Activated T-helper 17 cell treated with anti-CD3 and anti-CD28 coated beads, Interleukin-2, amount 50 U/mL, for 72 hours (primary cell): ENCODE data around the gene WNK2. TPM values are rescaled to one million over a fixed set of nuclear protein-coding genes. Genes with fewer than 3 reads are reported as not detected.

Experiments used
- ATAC-seq: fragments of 150-1000 bp; cut with Tn5 transposase; replicated peaks from 2 replicates; pipeline ENCODE4 v1.10.0; 2021; ENCODE audit warnings: mild to moderate bottlenecking, moderate library complexity
- H3K27ac Mint-ChIP-seq: one replicate; pipeline ENCODE4 v1.8.0; 2022; ENCODE audit warnings: mixed read lengths
- H3K27me3 Mint-ChIP-seq: one replicate; pipeline ENCODE4 v1.8.0; 2022; ENCODE audit warnings: mixed read lengths
- H3K36me3 Mint-ChIP-seq: one replicate; pipeline ENCODE4 v1.8.0; 2022; ENCODE audit warnings: low read depth, mild to moderate bottlenecking, mixed read lengths
- H3K4me1 Mint-ChIP-seq: one replicate; pipeline ENCODE4 v1.8.0; 2022; ENCODE audit warnings: mixed read lengths
- H3K4me3 Mint-ChIP-seq: one replicate; pipeline ENCODE4 v1.8.0; 2022; ENCODE audit warnings: mild to moderate bottlenecking, mixed read lengths
- H3K9me3 Mint-ChIP-seq: one replicate; pipeline ENCODE4 v1.8.0; 2022; ENCODE audit warnings: mixed read lengths
- total RNA-seq, 2 donors: library from RNA; stranded (reverse); gene quantifications; one replicate each; pipeline ENCODE4 v1.2.3, GENCODE V29; 2022

Gene WNK2
- total RNA-seq, 2 donors from 2014 or later, result 0.39 to 0.93 TPM

GRCh38 chr9:93221044-93221443, 37.1 kb downstream of the WNK2 start:
- Mint-ChIP-seq H3K4me1 (no peaks in the 10 kb centered on the region), H3K27ac (no peak overlapping the region), H3K9me3 (no peaks in the 10 kb centered on the region), H3K27me3 (peaks cover 5% of the 10 kb centered on the region), H3K36me3 (no peaks in the 10 kb centered on the region), H3K4me3 (no peak overlapping the region)
- ATAC-seq, result no peak

- Mint-ChIP-seq H3K4me1 (no peaks in the 10 kb centered on the region), H3K27ac (no peak overlapping the region), H3K27me3 (peaks cover 5% of the 10 kb centered on the region), H3K36me3 (no peaks in the 10 kb centered on the region), H3K9me3 (no peaks in the 10 kb centered on the region), H3K4me3 (no peak overlapping the region)
- ATAC-seq, result no peak
Measured at GRCh38 chr9:93222890-93223259, 38.9 kb downstream of the WNK2 start.

GRCh38 chr9:93223260-93224180, 39.6 kb downstream of the WNK2 start:
- no peaks in the 10 kb centered on the region for H3K36me3 Mint-ChIP-seq
- no peak for ATAC-seq
- H3K4me3 Mint-ChIP-seq, result no peak overlapping the region
- no peaks in the 10 kb centered on the region for H3K4me1 Mint-ChIP-seq
- H3K9me3 Mint-ChIP-seq, result no peaks in the 10 kb centered on the region
- H3K27ac Mint-ChIP-seq, result no peak overlapping the region
- peaks cover 7% of the 10 kb centered on the region for H3K27me3 Mint-ChIP-seq

GRCh38 chr9:93224591-93224990, 40.7 kb downstream of the WNK2 start:
- no peak for ATAC-seq
- H3K36me3 Mint-ChIP-seq, result no peaks in the 10 kb centered on the region
- no peaks in the 10 kb centered on the region for H3K9me3 Mint-ChIP-seq
- no peak overlapping the region for H3K27ac Mint-ChIP-seq
- H3K4me3 Mint-ChIP-seq, result no peak overlapping the region
- no peaks in the 10 kb centered on the region for H3K4me1 Mint-ChIP-seq
- H3K27me3 Mint-ChIP-seq, result peaks cover 8% of the 10 kb centered on the region

GRCh38 chr9:93225417-93225816, 41.5 kb downstream of the WNK2 start:
- H3K4me1 Mint-ChIP-seq, result no peaks in the 10 kb centered on the region
- no peak for ATAC-seq
- H3K4me3 Mint-ChIP-seq, result no peak overlapping the region
- no peaks in the 10 kb centered on the region for H3K36me3 Mint-ChIP-seq
- peaks cover 8% of the 10 kb centered on the region for H3K27me3 Mint-ChIP-seq
- H3K27ac Mint-ChIP-seq, result no peak overlapping the region
- H3K9me3 Mint-ChIP-seq, result no peaks in the 10 kb centered on the region

GRCh38 chr9:93225892-93226291, 42.0 kb downstream of the WNK2 start:
- no peaks in the 10 kb centered on the region for H3K4me1 Mint-ChIP-seq
- no peak overlapping the region for H3K4me3 Mint-ChIP-seq
- ATAC-seq, result no peak
- no peaks in the 10 kb centered on the region for H3K9me3 Mint-ChIP-seq
- H3K27me3 Mint-ChIP-seq, result peaks cover 8% of the 10 kb centered on the region
- no peaks in the 10 kb centered on the region for H3K36me3 Mint-ChIP-seq
- no peak overlapping the region for H3K27ac Mint-ChIP-seq

- H3K36me3 Mint-ChIP-seq, result no peaks in the 10 kb centered on the region
- no peak for ATAC-seq
- no peak overlapping the region for H3K27ac Mint-ChIP-seq
- H3K4me3 Mint-ChIP-seq, result no peak overlapping the region
- H3K27me3 Mint-ChIP-seq, result peaks cover 9% of the 10 kb centered on the region
- no peaks in the 10 kb centered on the region for H3K9me3 Mint-ChIP-seq
- no peaks in the 10 kb centered on the region for H3K4me1 Mint-ChIP-seq
Measured at GRCh38 chr9:93226819-93227218, 42.9 kb downstream of the WNK2 start.

GRCh38 chr9:93228030-93228429, 44.1 kb downstream of the WNK2 start:
- no peaks in the 10 kb centered on the region for H3K9me3 Mint-ChIP-seq
- no peaks in the 10 kb centered on the region for H3K36me3 Mint-ChIP-seq
- peaks cover 13% of the 10 kb centered on the region for H3K27me3 Mint-ChIP-seq
- no peak overlapping the region for H3K27ac Mint-ChIP-seq
- H3K4me3 Mint-ChIP-seq, result no peak overlapping the region
- no peak for ATAC-seq
- H3K4me1 Mint-ChIP-seq, result no peaks in the 10 kb centered on the region

- no peak for ATAC-seq
- peaks cover 13% of the 10 kb centered on the region for H3K27me3 Mint-ChIP-seq
- no peaks in the 10 kb centered on the region for H3K4me1 Mint-ChIP-seq
- H3K9me3 Mint-ChIP-seq, result no peaks in the 10 kb centered on the region
- H3K27ac Mint-ChIP-seq, result no peak overlapping the region
- no peak overlapping the region for H3K4me3 Mint-ChIP-seq
- H3K36me3 Mint-ChIP-seq, result no peaks in the 10 kb centered on the region
Measured at GRCh38 chr9:93228453-93228852, 44.5 kb downstream of the WNK2 start.

- no peaks in the 10 kb centered on the region for H3K9me3 Mint-ChIP-seq
- H3K4me1 Mint-ChIP-seq, result no peaks in the 10 kb centered on the region
- no peaks in the 10 kb centered on the region for H3K36me3 Mint-ChIP-seq
- no peak overlapping the region for H3K27ac Mint-ChIP-seq
- no peak for ATAC-seq
- peaks cover 13% of the 10 kb centered on the region for H3K27me3 Mint-ChIP-seq
- H3K4me3 Mint-ChIP-seq, result no peak overlapping the region
Measured at GRCh38 chr9:93229636-93230035, 45.7 kb downstream of the WNK2 start.

GRCh38 chr9:93230185-93230584, 46.2 kb downstream of the WNK2 start:
- no peak overlapping the region for H3K4me3 Mint-ChIP-seq
- ATAC-seq, result no peak
- no peaks in the 10 kb centered on the region for H3K4me1 Mint-ChIP-seq
- no peaks in the 10 kb centered on the region for H3K9me3 Mint-ChIP-seq
- no peak overlapping the region for H3K27ac Mint-ChIP-seq
- H3K36me3 Mint-ChIP-seq, result no peaks in the 10 kb centered on the region
- H3K27me3 Mint-ChIP-seq, result peaks cover 13% of the 10 kb centered on the region

GRCh38 chr9:93230601-93231000, 46.7 kb downstream of the WNK2 start:
- Mint-ChIP-seq H3K4me3 (no peak overlapping the region), H3K9me3 (no peaks in the 10 kb centered on the region), H3K4me1 (no peaks in the 10 kb centered on the region), H3K36me3 (no peaks in the 10 kb centered on the region), H3K27me3 (peaks cover 9% of the 10 kb centered on the region), H3K27ac (no peak overlapping the region)
- ATAC-seq, result no peak

GRCh38 chr9:93231121-93231694, 47.3 kb downstream of the WNK2 start:
- Mint-ChIP-seq H3K4me3 (no peak overlapping the region), H3K4me1 (no peaks in the 10 kb centered on the region), H3K27ac (no peak overlapping the region), H3K9me3 (no peaks in the 10 kb centered on the region), H3K27me3 (peaks cover 8% of the 10 kb centered on the region), H3K36me3 (no peaks in the 10 kb centered on the region)
- ATAC-seq, result no peak

- no peaks in the 10 kb centered on the region for H3K36me3 Mint-ChIP-seq
- no peaks in the 10 kb centered on the region for H3K4me1 Mint-ChIP-seq
- no peaks in the 10 kb centered on the region for H3K9me3 Mint-ChIP-seq
- H3K27me3 Mint-ChIP-seq, result peaks cover 8% of the 10 kb centered on the region
- H3K4me3 Mint-ChIP-seq, result no peak overlapping the region
- H3K27ac Mint-ChIP-seq, result no peak overlapping the region
- no peak for ATAC-seq
Measured at GRCh38 chr9:93231716-93232115, 47.8 kb downstream of the WNK2 start.

GRCh38 chr9:93232388-93232960, 48.5 kb downstream of the WNK2 start:
- Mint-ChIP-seq H3K4me3 (no peak overlapping the region), H3K9me3 (peaks cover 6% of the 10 kb centered on the region), H3K36me3 (no peaks in the 10 kb centered on the region), H3K4me1 (no peaks in the 10 kb centered on the region), H3K27me3 (peaks cover 8% of the 10 kb centered on the region), H3K27ac (no peak overlapping the region)
- ATAC-seq, result no peak
